GM19324 (cell line): ENCODE measurements around the gene IDH3B.
"Not testable (repeated sequence)": the region's sequence is repeated elsewhere in the genome, so short reads cannot be mapped to it uniquely, and the experiment has no call there.

ENCODE experiments used
- ATAC-seq: cut with Tn5 transposase; IDR thresholded peaks from one replicate; pipeline ENCODE4 v1.9.1; 2021; ENCODE audit warnings: mild to moderate bottlenecking, moderate library complexity; ENCODE audit not compliant: unreplicated experiment, low FRiP score

Gene IDH3B

GRCh38 chr20:2695206-2695983 lies 31.4 kb upstream of the IDH3B start:
- no peak for ATAC-seq

- ATAC-seq = no peak
Observed at GRCh38 chr20:2694519-2694918, 30.5 kb upstream of the IDH3B start.

GRCh38 chr20:2694008-2694471 lies 30.0 kb upstream of the IDH3B start:
- no peak for ATAC-seq

- no peak for ATAC-seq
Observed at GRCh38 chr20:2693286-2694007, 29.4 kb upstream of the IDH3B start.

- ATAC-seq = no peak
Observed at GRCh38 chr20:2692886-2693285, 28.9 kb upstream of the IDH3B start.

GRCh38 chr20:2692036-2692885 lies 28.2 kb upstream of the IDH3B start, which contains the start of gene EBF4:
EBF4 (plus strand) TSS chr20:2692780; CDS start chr20:2693646, 866 bp downstream.
- ATAC-seq = no peak

DNA sequence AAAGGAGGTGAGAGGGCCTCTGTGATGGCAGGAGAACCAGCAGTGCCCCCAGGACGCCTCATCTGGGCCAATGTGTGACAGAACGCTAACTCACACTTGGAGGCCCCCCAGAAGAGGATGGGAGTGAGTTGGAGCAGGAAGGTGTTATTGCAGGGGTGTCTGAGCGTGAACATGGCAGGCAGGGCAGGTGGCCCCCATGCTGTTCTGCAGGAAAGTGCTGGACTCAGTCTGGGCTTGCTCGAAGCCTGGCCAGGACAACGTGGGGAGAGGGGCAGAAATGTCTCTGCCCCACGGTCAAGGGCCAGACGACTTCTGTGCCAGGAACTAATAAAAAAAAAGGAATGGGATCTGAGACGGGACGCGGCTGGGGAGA lies 27.6 kb upstream of the IDH3B start:
- ATAC-seq = no peak

DNA sequence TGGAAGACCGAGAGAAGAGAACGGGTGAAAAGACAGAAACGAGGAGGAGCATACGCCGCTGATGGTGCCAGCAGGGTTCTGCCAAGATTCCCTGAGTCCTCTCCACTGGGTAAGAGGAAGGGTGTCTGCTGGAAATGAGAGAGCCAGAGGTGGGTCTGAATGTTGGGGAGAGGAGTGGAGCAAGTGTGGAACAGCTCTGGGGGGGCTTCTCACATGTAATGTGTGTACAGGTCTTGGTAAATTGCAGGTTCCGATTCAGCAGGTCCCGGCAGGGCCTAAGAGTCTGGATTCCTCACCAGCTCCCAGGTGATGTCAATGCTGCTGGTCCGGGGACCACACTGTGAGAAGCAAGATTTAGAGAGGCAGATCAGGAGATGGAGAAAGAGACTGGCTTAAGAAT lies 27.1 kb upstream of the IDH3B start:
- no peak for ATAC-seq

DNA sequence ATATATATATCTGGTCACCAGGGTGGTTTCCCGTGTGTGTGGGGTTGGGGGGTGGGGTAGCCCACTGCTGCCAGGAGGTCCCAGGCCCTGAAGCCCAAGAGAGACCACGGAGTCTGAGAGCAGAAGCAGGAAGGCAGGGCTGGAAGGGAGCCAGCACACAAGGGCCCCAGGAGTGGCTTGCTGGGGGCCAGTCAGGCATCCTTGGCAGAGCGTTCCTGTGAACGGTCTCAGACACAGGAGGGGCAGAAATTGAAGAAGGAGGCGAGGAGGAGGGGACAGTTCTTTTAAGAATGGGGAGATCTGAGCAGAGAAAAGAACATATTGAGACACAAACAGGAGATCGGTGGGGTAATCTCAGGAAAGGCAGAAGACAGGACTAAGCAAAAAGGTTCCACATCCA lies 26.7 kb upstream of the IDH3B start:
- no peak for ATAC-seq

- ATAC-seq = no peak
Observed at GRCh38 chr20:2690213-2690612, 26.2 kb upstream of the IDH3B start.

DNA sequence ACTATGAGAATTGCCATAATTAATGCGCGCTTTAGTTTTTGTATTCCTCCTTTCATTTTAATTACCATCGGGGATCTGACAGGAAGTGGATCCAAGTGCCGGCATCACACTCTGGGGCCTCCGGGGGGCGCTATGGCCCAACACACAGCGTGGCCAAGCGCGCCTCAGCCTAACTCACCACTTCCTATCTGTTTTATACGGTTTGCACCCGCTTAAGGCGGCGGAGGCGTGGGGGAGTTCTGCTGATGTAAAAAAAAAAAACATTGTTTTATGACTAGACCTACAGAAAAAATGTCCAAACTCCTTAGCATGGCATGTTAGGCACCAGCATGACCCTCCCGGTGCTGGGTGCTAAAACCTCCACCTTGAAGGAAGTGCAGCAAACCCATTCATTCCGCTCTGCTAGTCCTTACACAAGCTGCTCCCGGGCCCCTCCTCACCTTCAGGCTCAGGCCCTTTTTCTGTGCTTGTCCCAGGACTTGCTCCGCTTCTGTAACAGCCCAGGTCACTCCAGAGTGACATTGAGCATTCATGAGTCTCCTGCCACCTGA lies 24.1 kb upstream of the IDH3B start:
- no peak for ATAC-seq

DNA sequence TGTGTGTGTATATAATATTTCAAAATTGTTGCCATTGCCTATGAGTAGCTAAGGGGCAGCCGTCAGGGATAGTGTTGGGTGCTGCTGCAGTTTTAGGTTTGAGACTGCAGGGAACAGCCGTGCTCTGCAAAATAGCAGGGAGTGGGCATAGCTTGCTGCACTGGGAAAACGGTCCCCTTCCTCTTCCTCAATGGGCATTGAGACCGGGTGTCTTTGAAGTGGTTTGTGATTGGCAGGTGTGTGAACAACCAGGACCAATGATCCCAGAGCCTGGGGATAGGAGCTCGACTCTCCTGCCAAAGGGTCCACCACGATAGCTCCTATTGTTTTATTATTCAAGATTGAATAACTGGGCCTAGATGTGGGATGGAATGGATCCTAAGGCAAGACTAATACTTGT lies 23.5 kb upstream of the IDH3B start:
- ATAC-seq = no peak

GRCh38 chr20:2684817-2685216 lies 20.8 kb upstream of the IDH3B start:
- not testable (repeated sequence) for ATAC-seq

DNA sequence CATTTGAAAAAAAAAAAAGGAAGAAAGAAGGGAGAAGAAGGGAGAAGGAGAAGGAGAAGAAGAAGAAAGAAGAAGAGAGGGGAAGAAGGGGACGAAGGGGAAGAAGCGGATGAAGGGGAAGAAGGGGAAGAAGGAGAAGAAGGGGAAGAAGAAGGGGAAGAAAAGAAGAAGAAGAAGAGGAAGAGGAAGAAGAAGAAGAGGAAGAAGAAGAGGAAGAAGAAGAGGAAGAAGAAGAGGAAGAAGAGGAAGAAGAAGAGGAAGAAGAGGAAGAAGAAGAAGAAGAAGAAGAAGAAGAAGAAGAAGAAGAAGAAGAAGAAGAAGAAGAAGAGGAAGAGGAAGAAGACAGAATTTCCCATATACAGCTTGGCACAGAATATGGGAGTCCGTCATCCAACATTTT lies 18.0 kb upstream of the IDH3B start:
- ATAC-seq = not testable (repeated sequence)

DNA sequence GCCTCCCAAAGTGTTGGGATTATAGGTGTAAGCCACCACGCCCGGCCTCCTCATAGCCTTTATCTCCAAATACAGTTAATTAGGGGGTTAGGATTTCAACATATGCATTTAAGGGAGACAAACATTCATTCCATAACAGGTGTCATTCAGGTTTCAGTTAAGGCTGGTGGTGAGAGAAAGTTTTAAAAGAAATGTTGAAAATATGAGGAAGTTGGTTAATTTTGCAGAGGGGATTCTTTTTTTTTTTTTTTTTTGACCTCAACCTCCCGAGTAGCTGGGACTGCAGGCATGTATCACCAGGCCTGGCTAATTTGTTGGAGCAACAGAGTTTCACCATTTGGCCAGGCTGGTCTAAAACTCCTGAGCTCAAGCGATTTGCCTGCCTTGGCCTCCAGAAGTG lies 16.0 kb upstream of the IDH3B start:
- ATAC-seq = no peak

DNA sequence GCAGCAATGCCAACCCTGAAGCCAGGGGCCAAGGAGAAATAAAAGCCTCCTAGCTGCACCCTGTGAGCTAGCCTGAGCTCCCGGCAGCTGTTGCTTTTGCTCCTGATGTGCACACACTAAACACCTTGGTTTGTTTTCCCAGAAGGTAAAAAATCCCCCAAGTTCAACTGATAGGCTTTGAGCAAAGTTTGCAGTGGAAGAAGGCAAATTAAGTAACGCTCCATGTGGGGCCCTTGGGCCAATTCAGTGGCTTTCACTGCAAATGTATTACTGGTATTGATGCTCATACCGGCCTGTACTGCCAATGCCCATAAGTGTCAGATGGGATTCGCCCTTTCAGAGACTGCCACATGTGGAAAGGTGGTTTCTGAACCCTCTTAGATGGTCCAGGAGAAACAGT lies 9.4 kb upstream of the IDH3B start:
- ATAC-seq = no peak

DNA sequence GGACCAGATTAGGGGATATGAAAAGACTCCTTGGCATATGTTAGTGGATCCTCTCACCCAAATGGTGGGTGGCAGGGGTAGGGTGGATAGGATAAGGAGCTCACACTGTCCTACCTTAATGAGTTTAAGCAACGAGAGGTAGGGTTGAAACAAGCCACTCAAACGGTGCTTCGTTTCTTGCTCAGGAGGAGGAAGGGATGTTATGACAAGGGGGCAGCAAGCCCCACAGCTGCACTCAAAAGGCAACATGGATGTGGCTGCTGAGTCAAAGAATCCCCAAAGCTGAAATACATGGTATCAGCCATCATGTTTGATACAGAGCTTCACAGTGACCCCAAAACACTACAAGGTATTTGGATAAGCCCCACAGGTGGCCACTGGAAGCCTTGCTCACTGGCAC lies 8.4 kb upstream of the IDH3B start:
- ATAC-seq = no peak

GRCh38 chr20:2671977-2672376 lies 8.0 kb upstream of the IDH3B start:
- ATAC-seq = no peak

DNA sequence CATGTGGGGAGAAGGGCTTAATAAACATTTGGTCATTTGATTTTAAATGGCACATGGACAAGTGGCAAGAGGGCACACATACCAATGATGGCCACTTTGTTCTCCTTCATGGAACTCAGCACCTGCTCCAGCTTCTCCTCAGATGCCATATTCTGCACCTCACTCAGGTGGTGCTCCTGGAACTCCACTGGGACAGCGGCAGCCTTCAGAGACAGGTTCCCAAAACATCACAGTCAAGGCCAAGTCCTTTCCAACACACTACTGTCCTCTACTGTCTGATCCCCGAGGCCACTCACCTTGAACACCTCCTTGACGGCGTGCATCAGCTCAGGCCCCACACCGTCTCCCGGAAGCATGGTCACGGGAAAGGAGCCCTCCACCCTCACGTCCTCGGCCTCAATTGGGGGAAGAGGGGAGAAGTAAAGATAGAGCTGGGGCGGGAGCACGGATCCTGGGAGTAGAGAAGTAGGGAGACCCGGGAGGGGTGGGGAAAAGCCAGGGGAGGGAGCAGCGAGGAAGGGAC lies 591 bp downstream of the IDH3B start:
- ATAC-seq = no peak

DNA sequence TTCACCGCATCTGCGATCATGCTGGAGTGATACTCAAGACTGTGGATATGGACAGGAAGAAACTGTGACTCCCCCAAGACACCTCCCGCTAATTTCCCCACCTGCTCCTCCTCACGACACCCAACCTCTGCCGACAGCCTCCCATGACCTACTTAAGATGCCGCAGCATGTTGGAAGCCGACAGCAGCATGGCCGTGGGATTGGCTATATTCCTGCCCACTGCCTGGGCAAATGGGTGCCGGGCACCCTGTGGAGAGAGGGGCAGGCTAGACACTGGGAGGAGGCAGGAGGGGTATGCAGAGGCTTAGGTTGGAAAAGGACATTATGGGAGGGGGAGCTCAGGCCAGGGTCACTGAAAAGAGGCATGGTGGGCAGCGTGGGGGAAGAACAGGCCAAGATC lies 4.5 kb downstream of the IDH3B start:
- no peak for ATAC-seq
